HUES6 (cell line): ENCODE measurements around the gene NEURL1.
"Not testable (repeated sequence)": the region's sequence is repeated elsewhere in the genome, so short reads cannot be mapped to it uniquely, and the experiment has no call there.

Experiments
- H3K27ac ChIP-seq: 2 replicates; pipeline ENCODE4 v1.7.0; 2013; ENCODE audit warnings: low read depth, mild to moderate bottlenecking, low read length, inconsistent platforms
- H3K27me3 ChIP-seq: 2 replicates; pipeline ENCODE4 v1.6.1; 2013; ENCODE audit warnings: low read length; ENCODE audit not compliant: control insufficient read depth, insufficient read depth
- H3K36me3 ChIP-seq: 2 replicates; pipeline ENCODE4 v1.6.1; 2013; ENCODE audit warnings: low read length; ENCODE audit not compliant: control insufficient read depth, insufficient read depth
- H3K4me1 ChIP-seq: 2 replicates; pipeline ENCODE4 v1.6.1; 2013; ENCODE audit warnings: low read length; ENCODE audit not compliant: control insufficient read depth, insufficient read depth
- H3K4me3 ChIP-seq: 2 replicates; pipeline ENCODE4 v1.5.1; 2013; ENCODE audit warnings: low read depth, low read length
- H3K9ac ChIP-seq: one replicate; pipeline ENCODE4 v1.6.1; 2013; ENCODE audit warnings: mild to moderate bottlenecking, low read length
- H3K9me3 ChIP-seq: 2 replicates; pipeline ENCODE4 v1.6.1; 2013; ENCODE audit warnings: low read depth, low read length; ENCODE audit not compliant: control insufficient read depth, insufficient read depth

Gene NEURL1

DNA sequence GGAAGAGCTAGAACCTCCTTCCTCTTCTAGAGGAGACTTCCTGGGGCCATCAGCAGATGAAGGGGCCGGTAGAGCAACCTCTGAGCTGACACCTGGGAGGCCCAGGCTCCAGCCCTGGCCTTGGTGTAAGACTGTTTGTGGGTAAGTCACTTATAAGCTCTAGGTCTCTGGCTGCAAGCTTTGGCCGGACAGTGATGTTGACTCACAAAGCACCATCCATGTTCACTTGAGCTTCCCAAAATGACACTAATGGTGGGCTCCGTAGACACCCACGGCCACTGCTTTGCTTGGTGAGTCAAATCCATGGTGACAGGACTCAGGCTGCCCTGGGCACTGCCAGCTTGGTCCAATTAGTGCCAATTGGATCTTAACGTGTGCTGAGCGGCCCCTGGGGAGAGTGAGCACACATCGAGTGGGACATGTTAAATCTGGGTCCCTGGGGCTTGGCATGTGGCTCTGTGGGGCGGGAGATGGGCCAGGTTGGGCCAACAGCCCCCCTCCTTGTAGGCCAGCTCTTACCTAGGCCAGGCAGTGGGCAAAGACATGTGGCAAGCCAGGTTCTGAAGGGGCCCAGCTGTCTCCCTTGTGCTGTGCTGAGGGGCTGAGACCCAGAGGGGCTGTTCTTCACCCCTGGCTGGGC, 16.7 kb downstream of the NEURL1 start:
- H3K4me3 ChIP-seq: no peak overlapping the region
- H3K36me3 ChIP-seq: no peaks in the 10 kb centered on the region
- no peak overlapping the region for H3K9ac ChIP-seq
- no peak overlapping the region for H3K27ac ChIP-seq
- H3K27me3 ChIP-seq: no peaks in the 10 kb centered on the region
- H3K4me1 ChIP-seq: peaks cover 34% of the 10 kb centered on the region; the same call in 1 of the 2 replicates
- no peaks in the 10 kb centered on the region for H3K9me3 ChIP-seq

DNA sequence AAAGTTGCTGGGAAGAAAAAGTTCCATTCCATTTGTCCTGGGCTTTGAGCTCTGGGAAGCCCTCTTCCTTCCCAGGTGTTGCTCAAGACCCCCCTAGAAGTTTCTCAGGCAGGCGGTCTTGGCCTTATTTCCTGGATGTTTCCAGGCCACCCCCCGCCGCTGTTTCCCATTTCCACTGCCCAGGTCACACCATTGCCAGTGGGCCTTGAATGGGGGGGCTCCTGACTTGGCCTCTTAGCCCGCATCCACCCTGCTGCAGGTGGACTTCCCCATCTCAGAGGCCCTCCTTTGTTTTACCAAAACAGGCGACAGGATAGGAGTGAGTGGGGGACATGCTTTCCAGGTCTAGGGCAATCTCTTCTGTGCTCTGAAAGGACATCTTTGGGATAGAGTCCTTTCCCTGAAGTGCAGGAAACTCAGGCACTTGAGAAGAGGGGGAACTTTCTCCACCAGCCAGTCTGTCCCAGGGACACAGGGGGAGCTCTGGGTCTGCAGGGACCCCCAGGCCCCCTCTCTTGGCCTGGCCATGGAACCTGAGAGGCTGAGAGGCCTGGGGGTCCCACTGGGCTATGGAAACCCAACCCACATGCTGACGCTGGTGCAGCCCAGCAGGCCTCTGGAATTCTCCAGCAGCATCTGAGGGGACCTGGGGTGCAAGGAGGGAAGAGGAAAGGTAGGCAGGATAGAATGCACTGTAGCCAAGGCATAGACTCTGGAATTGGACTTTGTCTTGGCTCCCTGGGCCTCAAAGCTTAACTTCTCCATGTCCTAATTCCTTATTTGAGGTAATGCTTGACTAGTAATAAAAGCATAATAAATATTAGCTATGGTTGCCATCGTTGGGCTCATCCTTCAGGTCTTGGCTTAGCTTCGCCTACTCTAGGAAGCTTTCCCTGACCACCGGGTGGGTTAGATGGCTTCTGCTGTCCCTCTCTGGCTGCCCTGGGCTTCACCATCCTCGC, 17.6 kb downstream of the NEURL1 start:
- H3K27me3 ChIP-seq: no peaks in the 10 kb centered on the region
- H3K36me3 ChIP-seq: no peaks in the 10 kb centered on the region
- peaks cover 34% of the 10 kb centered on the region; the same call in 1 of the 2 replicates for H3K4me1 ChIP-seq
- H3K27ac ChIP-seq: no peak overlapping the region
- H3K9me3 ChIP-seq: no peaks in the 10 kb centered on the region
- H3K9ac ChIP-seq: no peak overlapping the region
- H3K4me3 ChIP-seq: no peak overlapping the region

DNA sequence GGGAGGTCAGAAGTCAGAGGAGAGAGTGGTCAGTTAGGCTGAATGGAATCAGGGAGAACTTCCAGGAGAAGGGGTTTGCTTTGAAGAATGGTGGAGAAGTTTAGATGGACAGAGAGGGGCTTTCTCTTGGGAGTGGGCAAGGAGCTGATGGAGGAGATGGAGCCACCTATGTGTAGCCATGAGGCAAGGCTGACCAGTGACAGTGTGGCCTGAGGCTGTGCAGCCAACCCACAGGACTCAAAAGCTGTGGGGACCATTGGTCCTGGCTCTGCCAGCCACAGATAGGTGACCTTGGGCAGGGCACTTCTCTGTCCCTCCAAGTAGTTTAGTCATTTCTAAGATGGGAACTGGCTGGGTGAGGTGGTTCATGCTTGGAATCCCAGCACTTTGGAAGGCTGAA, 18.7 kb downstream of the NEURL1 start:
- Histone ChIP-seq H3K27ac (no peak overlapping the region), H3K36me3 (no peaks in the 10 kb centered on the region)

DNA sequence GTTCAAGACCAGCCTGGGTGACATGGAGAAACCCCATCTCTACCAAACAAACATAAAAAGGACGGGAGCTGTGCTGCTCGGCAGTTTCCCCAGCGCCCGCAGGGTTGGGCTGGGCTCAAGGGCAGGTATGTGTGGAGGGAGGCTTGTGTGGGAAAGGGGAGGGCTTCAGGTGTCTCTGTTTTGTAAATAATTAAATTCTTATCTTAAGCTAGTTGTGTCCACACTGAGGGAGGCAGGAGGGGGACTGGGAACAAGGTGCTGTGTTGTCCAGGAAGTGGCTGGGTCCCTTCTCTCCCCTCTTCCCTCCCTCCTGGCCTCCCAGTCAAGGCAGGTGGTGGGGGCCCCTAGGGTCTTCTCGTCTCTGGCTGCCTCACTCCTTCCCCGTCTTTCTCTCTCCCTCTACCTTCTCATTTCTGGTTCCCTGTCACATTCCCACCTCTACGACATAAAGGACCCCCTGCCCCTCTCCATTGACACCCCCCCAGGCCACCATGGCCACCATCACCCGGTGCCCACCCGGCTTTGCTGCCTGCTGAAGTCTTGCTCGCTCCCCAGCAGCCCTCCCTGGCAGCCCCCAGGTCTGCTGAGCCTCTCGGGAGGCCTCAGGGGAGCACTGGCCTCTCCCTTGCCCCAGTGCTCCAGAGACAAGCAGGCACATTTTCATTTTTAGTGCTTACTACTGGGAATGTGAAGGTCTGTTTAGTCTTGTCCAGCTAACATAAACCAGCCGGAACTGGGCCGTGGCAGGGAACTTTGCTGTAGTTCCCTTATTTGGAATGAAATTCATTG, 19.3 kb downstream of the NEURL1 start:
- Histone ChIP-seq H3K4me3 (no peak overlapping the region), H3K9me3 (no peaks in the 10 kb centered on the region), H3K27ac (peak overlapping the region; percentile 64; the same call in 1 of the 2 replicates), H3K4me1 (peaks cover 25% of the 10 kb centered on the region; the same call in 1 of the 2 replicates), H3K9ac (peak overlapping the region; percentile 29), H3K36me3 (no peaks in the 10 kb centered on the region), H3K27me3 (no peaks in the 10 kb centered on the region)

More for the DNA sequence above, 18.7 kb downstream of the NEURL1 start:
- Histone ChIP-seq H3K4me1 (peaks cover 31% of the 10 kb centered on the region; the same call in 1 of the 2 replicates), H3K27me3 (no peaks in the 10 kb centered on the region), H3K4me3 (no peak overlapping the region), H3K9ac (no peak overlapping the region), H3K9me3 (no peaks in the 10 kb centered on the region)

DNA sequence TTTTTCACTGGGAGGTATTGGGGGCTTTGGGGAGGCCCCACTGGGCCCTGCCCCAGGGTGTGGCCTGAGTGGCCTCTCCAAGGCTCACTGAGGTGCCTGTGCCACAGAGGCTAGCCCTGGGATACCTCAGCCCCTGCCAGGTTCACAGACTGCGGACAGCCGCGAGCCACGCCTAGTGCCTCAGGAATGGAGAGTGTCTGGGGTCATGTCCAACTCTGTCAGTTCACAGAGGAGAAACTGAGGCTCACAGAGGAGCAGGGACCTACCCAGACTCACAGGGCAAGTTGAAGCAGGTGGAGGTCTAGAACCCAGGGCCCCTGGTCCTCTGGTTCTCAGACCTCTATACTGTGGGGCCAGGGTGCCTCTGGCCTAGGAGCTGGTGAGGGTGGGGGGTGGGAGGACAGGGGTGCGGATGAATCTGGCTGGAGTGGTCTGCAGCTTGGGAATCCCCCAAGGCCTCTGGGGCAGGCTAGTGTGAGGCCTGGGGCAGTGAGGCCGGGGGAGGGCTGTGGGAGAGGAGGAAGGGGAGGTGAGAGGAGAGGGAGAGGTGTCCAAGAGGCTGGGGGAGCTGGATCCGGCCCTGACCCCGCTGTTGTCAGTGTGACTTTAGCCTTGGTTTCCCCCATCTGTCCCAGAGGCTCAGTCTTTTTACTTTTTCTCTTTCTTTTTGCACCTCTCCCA, 20.0 kb downstream of the NEURL1 start:
- Histone ChIP-seq H3K4me3 (no peak overlapping the region), H3K4me1 (peaks cover 18% of the 10 kb centered on the region; the same call in 1 of the 2 replicates), H3K9ac (peak overlapping the region; percentile 29), H3K27ac (peak overlapping the region; percentile 64; the same call in 1 of the 2 replicates), H3K27me3 (no peaks in the 10 kb centered on the region), H3K9me3 (no peaks in the 10 kb centered on the region), H3K36me3 (no peaks in the 10 kb centered on the region; the same call in 1 of the 2 replicates)

DNA sequence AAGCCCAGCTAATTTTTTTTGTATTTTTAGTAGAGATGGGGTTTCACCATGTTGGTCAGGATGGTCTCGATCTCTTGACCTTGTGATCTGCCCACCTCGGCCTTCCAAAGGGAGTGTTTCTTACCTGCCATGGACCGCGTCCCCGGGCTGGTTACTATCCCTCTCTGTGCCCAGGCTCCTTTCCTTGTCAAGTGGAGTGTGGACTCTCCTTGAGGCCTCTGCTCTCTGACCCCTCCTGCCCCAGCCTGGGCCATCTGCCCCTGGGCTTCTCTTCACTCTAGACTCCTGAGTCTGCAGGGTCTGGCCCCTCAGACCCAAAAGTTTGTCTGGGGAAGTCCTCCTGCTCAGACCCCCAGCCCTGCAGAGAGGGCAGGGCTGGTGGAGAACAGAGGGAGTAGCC, 20.7 kb downstream of the NEURL1 start:
- H3K9ac ChIP-seq: no peak overlapping the region
- no peaks in the 10 kb centered on the region for H3K9me3 ChIP-seq
- peaks cover 18% of the 10 kb centered on the region; the same call in 1 of the 2 replicates for H3K4me1 ChIP-seq
- H3K27me3 ChIP-seq: no peaks in the 10 kb centered on the region
- no peaks in the 10 kb centered on the region; the same call in 1 of the 2 replicates for H3K36me3 ChIP-seq
- peak overlapping the region; percentile 41; the same call in 1 of the 2 replicates for H3K27ac ChIP-seq
- no peak overlapping the region for H3K4me3 ChIP-seq

DNA sequence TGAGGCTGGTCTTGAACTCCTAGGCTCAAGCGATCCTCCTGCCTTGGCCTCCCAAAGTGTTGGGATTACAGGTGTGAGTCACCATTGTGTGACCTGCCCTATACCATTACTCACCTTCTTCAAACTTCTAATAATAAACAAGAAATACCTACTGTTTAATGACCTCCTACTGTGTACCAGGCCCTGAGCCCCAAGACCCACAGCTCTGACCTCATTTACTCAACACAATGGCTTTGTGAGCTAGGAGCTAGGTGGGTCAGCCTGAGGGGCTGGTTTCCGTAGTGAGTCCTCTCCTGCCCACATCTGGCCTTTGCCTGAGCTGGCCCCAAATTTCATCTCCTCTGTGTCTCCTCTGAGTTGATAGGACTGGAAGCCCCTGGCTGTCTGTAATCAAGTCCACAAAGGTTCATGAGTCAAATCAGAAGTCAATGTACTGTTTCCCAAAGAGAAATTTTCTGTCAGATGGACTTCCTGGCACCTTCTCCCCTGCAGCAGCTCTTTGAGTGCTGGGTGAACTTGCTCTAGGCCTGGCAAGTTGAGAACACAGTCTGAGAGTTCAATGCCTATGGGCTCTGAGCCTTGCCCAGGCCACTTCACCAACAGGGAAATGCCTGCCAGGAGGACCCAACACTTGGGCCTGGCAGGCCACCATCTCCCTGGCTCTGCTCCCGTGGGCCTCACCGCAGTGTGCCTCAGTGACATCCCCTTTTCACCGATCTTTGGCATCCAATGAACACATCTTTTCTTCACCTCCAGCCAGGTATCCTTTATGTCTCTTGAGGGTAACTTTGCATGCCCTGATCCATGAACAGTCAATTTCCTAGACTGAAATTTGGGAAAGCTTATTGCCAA, 24.0 kb downstream of the NEURL1 start:
- peaks cover 20% of the 10 kb centered on the region; the same call in 1 of the 2 replicates for H3K4me1 ChIP-seq
- no peaks in the 10 kb centered on the region for H3K27me3 ChIP-seq
- no peaks in the 10 kb centered on the region; the same call in 1 of the 2 replicates for H3K36me3 ChIP-seq
- H3K27ac ChIP-seq: no peak overlapping the region
- H3K4me3 ChIP-seq: no peak overlapping the region
- H3K9ac ChIP-seq: no peak overlapping the region
- H3K9me3 ChIP-seq: no peaks in the 10 kb centered on the region

DNA sequence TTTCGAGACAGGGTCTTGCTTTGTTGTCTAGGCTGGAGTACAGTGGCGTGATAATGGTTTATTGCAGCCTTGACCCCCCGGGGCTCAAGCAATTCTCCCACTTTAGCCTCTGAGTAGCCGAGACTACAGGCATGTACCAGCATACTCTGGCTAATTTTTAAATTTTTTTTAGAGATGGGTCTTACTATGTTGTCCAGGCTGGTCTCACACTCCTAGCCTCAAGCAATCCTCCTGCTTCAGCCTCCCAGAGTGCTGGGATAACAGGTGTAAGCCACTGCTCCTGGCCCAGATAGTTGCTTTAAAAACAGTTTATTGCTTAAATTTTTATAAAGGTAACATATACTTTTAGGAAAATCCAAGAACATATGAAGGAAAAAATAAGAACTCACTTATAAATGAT, 26.3 kb downstream of the NEURL1 start:
- H3K36me3 ChIP-seq: no peaks in the 10 kb centered on the region; the same call in 1 of the 2 replicates

DNA sequence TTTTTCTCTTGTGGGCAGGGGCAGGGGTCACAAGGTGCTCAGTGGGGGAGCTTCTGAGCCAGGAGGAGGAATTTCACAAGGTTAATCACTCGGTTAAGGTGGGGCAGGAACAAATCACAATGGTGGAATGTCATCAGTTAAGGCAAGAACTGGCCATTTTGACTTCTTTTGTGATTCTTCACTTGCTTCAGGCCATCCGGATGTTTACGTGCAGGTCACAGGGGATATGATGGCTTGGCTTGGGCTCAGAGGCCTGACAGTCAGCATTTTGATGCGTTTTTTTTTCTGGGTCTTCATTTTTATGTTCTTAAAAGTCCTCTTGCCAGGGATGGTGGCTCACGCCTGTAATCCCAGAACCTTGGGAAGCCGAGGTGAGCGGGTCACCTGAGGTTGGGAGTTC, 28.5 kb downstream of the NEURL1 start:
- H3K4me3 ChIP-seq, H3K9me3 ChIP-seq, H3K27me3 ChIP-seq, H3K36me3 ChIP-seq: not testable (repeated sequence)
- Histone ChIP-seq H3K9ac (peak overlapping the region; percentile 70), H3K27ac (peak overlapping the region; percentile 80; the same call in 1 of the 2 replicates), H3K4me1 (peaks cover 17% of the 10 kb centered on the region; the same call in 1 of the 2 replicates)

More for the DNA sequence above, 26.3 kb downstream of the NEURL1 start:
- Histone ChIP-seq H3K9me3 (no peaks in the 10 kb centered on the region), H3K4me3 (peak overlapping the region; percentile 13; the same call in 1 of the 2 replicates), H3K27me3 (no peaks in the 10 kb centered on the region), H3K4me1 (peaks cover 15% of the 10 kb centered on the region; the same call in 1 of the 2 replicates), H3K27ac (peak overlapping the region; percentile 78; the same call in 1 of the 2 replicates), H3K9ac (peak overlapping the region; percentile 88)
